HG02588 (cell line): ENCODE results near the gene GNG4.
"Not testable (repeated sequence)": the region's sequence is repeated elsewhere in the genome, so short reads cannot be mapped to it uniquely, and the experiment has no call there.

Experiments
- ATAC-seq: cut with Tn5 transposase; IDR thresholded peaks from one replicate; pipeline ENCODE4 v1.9.1; 2021; ENCODE audit warnings: mild to moderate bottlenecking, moderate library complexity; ENCODE audit not compliant: unreplicated experiment

Gene GNG4

GRCh38 chr1:235628316-235629005, 21.1 kb downstream of the GNG4 start:
- ATAC-seq, result no peak

GRCh38 chr1:235625831-235626230, 23.8 kb downstream of the GNG4 start:
- no peak for ATAC-seq

- ATAC-seq, result no peak
Measured at GRCh38 chr1:235625340-235625739, 24.2 kb downstream of the GNG4 start.

GRCh38 chr1:235624721-235625333, 24.8 kb downstream of the GNG4 start:
- no peak for ATAC-seq

- ATAC-seq, result no peak
Measured at GRCh38 chr1:235622936-235623779, 26.4 kb downstream of the GNG4 start.

GRCh38 chr1:235619149-235619548, 30.4 kb downstream of the GNG4 start:
- not testable (repeated sequence) for ATAC-seq

GRCh38 chr1:235617808-235618207, 31.8 kb downstream of the GNG4 start:
- ATAC-seq, result no peak

- no peak for ATAC-seq
Measured at GRCh38 chr1:235617140-235617539, 32.4 kb downstream of the GNG4 start.

- ATAC-seq, result no peak
Measured at GRCh38 chr1:235614442-235614954, 35.1 kb downstream of the GNG4 start.

GRCh38 chr1:235613602-235614001, 36.0 kb downstream of the GNG4 start:
- no peak for ATAC-seq

- no peak for ATAC-seq
Measured at GRCh38 chr1:235612761-235613160, 36.8 kb downstream of the GNG4 start.

GRCh38 chr1:235610157-235610556, 39.4 kb downstream of the GNG4 start:
- ATAC-seq, result no peak

GRCh38 chr1:235608278-235608677, 41.3 kb downstream of the GNG4 start:
- no peak for ATAC-seq

- ATAC-seq, result no peak
Measured at GRCh38 chr1:235607284-235607683, 42.3 kb downstream of the GNG4 start.

GRCh38 chr1:235601104-235601503, 48.5 kb downstream of the GNG4 start:
- no peak for ATAC-seq

- ATAC-seq, result no peak
Measured at GRCh38 chr1:235599536-235599935, 50.0 kb downstream of the GNG4 start.

GRCh38 chr1:235597867-235598553, 51.6 kb downstream of the GNG4 start:
- no peak for ATAC-seq

- ATAC-seq, result no peak
Measured at GRCh38 chr1:235595079-235595478, 54.5 kb downstream of the GNG4 start.

- not testable (repeated sequence) for ATAC-seq
Measured at GRCh38 chr1:235594281-235594895, 55.2 kb downstream of the GNG4 start.

GRCh38 chr1:235588916-235589515, 60.6 kb downstream of the GNG4 start:
- no peak for ATAC-seq
